SU-DHL-6 (cell line): ENCODE results near the gene OLIG1.

Source experiments
- H2AFZ ChIP-seq: fragments of 200-600 bp; sonication (generic); 2 replicates; pipeline ENCODE4 v1.6.1; 2014; ENCODE audit warnings: low read depth, mild to moderate bottlenecking, moderate library complexity, mixed read lengths, antibody characterized with exemption, low read length; ENCODE audit not compliant: severe bottlenecking
- H3F3A ChIP-seq: fragments of 200-600 bp; shearing (Covaris generic); 2 replicates; pipeline ENCODE4 v1.6.0; 2016; ENCODE audit warnings: antibody characterized with exemption, mild to moderate bottlenecking; ENCODE audit not compliant: insufficient read depth
- H3K27ac ChIP-seq: fragments of 200-600 bp; sonication (generic); 2 replicates; pipeline ENCODE4 v1.5.1; 2016; ENCODE audit warnings: low read depth, mild to moderate bottlenecking, low read length, moderate library complexity, mixed read lengths
- H3K27me3 ChIP-seq: fragments of 200-600 bp; sonication (generic), shearing (Covaris generic); 2 replicates; pipeline ENCODE4 v1.6.0; 2014; ENCODE audit warnings: mild to moderate bottlenecking, low read length
- H3K36me3 ChIP-seq: fragments of 200-600 bp; sonication (generic); 2 replicates; pipeline ENCODE4 v1.6.1; 2014; ENCODE audit warnings: mild to moderate bottlenecking, low read length, mixed read lengths
- H3K4me2 ChIP-seq: fragments of 300-600, 200-600 bp; shearing (Covaris generic), sonication (generic); 2 replicates; pipeline ENCODE4 v1.6.0; 2014; ENCODE audit warnings: low read length, low read depth, mild to moderate bottlenecking; ENCODE audit not compliant: poor library complexity, severe bottlenecking
- H3K4me3 ChIP-seq: fragments of 200-600 bp; sonication (generic); 2 replicates; pipeline ENCODE4 v1.5.1; 2014; ENCODE audit warnings: antibody characterized with exemption, low read length, mild to moderate bottlenecking, mixed read lengths; ENCODE audit not compliant: insufficient read depth, poor library complexity, severe bottlenecking
- H3K79me2 ChIP-seq: fragments of 200-600 bp; sonication (generic); 2 replicates; pipeline ENCODE4 v1.6.1; 2014; ENCODE audit warnings: mild to moderate bottlenecking, low read length, moderate library complexity; ENCODE audit not compliant: insufficient read depth
- H3K9ac ChIP-seq: fragments of 200-600 bp; sonication (generic); 2 replicates; pipeline ENCODE4 v1.7.0; 2014; ENCODE audit warnings: mild to moderate bottlenecking, low read length
- H3K9me2 ChIP-seq: fragments of 200-600 bp; sonication (generic); replicated peaks from 2 replicates; pipeline ENCODE4 v1.6.1; 2014; ENCODE audit warnings: low read length; ENCODE audit not compliant: insufficient read depth
- H3K9me3 ChIP-seq: fragments of 200-600 bp; sonication (generic); 2 replicates; pipeline ENCODE4 v1.6.1; 2014; ENCODE audit warnings: low read length, mixed read lengths; ENCODE audit not compliant: insufficient read depth
- H4K20me1 ChIP-seq: fragments of 200-600 bp; sonication (generic); 2 replicates; pipeline ENCODE4 v1.6.1; 2014; ENCODE audit warnings: low read depth, mild to moderate bottlenecking, antibody characterized with exemption, low read length, moderate library complexity, mixed read lengths
- CTCF ChIP-seq: fragments of 200-600 bp; sonication (generic); IDR thresholded peaks from one replicate; pipeline ENCODE4 v1.5.1; 2017; ENCODE audit warnings: antibody characterized with exemption, mild to moderate bottlenecking, low read length, moderate library complexity; ENCODE audit not compliant: insufficient read depth, poor library complexity, severe bottlenecking
- EZH2phosphoT487 ChIP-seq: fragments of 200-600 bp; sonication (generic), shearing (Covaris generic); conservative IDR thresholded peaks from 2 replicates; pipeline ENCODE4 v1.6.1; 2018; ENCODE audit warnings: mild to moderate bottlenecking, antibody characterized with exemption, low read length, moderate library complexity, mixed read lengths

Gene OLIG1

GRCh38 chr21:33088384-33088783 is 18.4 kb downstream of the OLIG1 start:
- H3K9me2 ChIP-seq: no peaks in the 10 kb centered on the region
- H3K36me3 ChIP-seq: no peaks in the 10 kb centered on the region
- H3K9ac ChIP-seq: no peak overlapping the region
- no peaks in the 10 kb centered on the region for H3F3A ChIP-seq
- TF ChIP-seq EZH2phosphoT487 (no peak), CTCF (no peak)
- H3K27ac ChIP-seq: no peak overlapping the region
- H3K9me3 ChIP-seq: no peaks in the 10 kb centered on the region
- no peaks in the 10 kb centered on the region for H4K20me1 ChIP-seq
- no peak overlapping the region for H3K4me3 ChIP-seq
- H3K27me3 ChIP-seq: no peaks in the 10 kb centered on the region
- H3K4me2 ChIP-seq: no peak overlapping the region
- H2AFZ ChIP-seq: no peak overlapping the region
- H3K79me2 ChIP-seq: no peaks in the 10 kb centered on the region

- no peaks in the 10 kb centered on the region for H3K9me2 ChIP-seq
- no peak overlapping the region for H3K4me3 ChIP-seq
- no peaks in the 10 kb centered on the region for H3K36me3 ChIP-seq
- H3K4me2 ChIP-seq: no peak overlapping the region
- TF ChIP-seq CTCF: no peak
- TF ChIP-seq EZH2phosphoT487: no peak
- H4K20me1 ChIP-seq: no peaks in the 10 kb centered on the region
- H2AFZ ChIP-seq: no peak overlapping the region
- no peaks in the 10 kb centered on the region for H3K27me3 ChIP-seq
- no peak overlapping the region for H3K9ac ChIP-seq
- no peaks in the 10 kb centered on the region for H3F3A ChIP-seq
- H3K79me2 ChIP-seq: no peaks in the 10 kb centered on the region
- no peaks in the 10 kb centered on the region for H3K9me3 ChIP-seq
- no peak overlapping the region for H3K27ac ChIP-seq
These were observed 19.6 kb downstream of the OLIG1 start for GRCh38 chr21:33089395-33090119.

DNA sequence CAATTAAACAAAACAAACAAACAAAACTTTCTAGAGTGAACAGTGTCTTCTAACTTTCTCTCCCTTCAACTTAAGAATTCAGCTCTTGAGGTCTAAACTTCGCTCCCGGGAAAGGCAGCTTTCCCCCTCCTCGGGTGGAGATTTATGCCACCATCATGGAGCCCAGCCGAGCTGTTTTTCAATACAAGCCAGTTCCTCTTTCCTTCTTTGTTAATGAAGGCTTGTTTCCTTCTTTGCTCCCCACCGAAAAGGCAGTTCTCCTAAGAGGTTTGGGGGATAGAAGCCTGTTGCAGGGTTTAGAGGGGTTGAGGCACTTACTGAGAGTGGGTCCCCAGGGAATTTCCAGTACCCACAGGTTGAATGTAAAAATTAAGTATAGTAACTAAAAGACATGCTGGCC is 26.5 kb downstream of the OLIG1 start:
- Histone ChIP-seq H3K9me3 (no peaks in the 10 kb centered on the region), H3K27me3 (no peaks in the 10 kb centered on the region), H3K4me2 (no peak overlapping the region), H3K4me3 (no peak overlapping the region), H3K79me2 (no peaks in the 10 kb centered on the region), H2AFZ (no peak overlapping the region), H3F3A (no peaks in the 10 kb centered on the region), H3K9me2 (no peaks in the 10 kb centered on the region), H3K36me3 (no peaks in the 10 kb centered on the region), H4K20me1 (no peaks in the 10 kb centered on the region), H3K9ac (no peak overlapping the region), H3K27ac (no peak overlapping the region)
- no peak for TF ChIP-seq CTCF

- Histone ChIP-seq H3K9ac (no peak overlapping the region), H3K4me2 (no peak overlapping the region), H3K79me2 (no peaks in the 10 kb centered on the region), H3K36me3 (no peaks in the 10 kb centered on the region), H4K20me1 (no peaks in the 10 kb centered on the region), H3K4me3 (no peak overlapping the region), H3K27me3 (no peaks in the 10 kb centered on the region), H3K27ac (no peak overlapping the region), H3K9me3 (no peaks in the 10 kb centered on the region), H3K9me2 (no peaks in the 10 kb centered on the region), H3F3A (no peaks in the 10 kb centered on the region), H2AFZ (no peak overlapping the region)
- TF ChIP-seq EZH2phosphoT487: no peak
- TF ChIP-seq CTCF: no peak
These were observed 29.2 kb downstream of the OLIG1 start for GRCh38 chr21:33099131-33099530.
